ENCODE measurements around the gene OSBPL10.

Gene OSBPL10

GRCh38 chr3:31676556-31676955 lies 304.5 kb downstream of the OSBPL10 start:
- TF ChIP-seq CTCF (IDR thresholded peaks at IDR 0.05; ENCODE audit: extremely low read depth, insufficient read depth, missing control alignments) = no peak
- in situ Hi-C loops (cut with MboI; ENCODE audit: low pct_unique_long_range_greater_than_20kb, low sequenced_read_pairs, unreplicated experiment) = no loop called here
- DNase-seq (ENCODE audit: low spot score) = no peak

DNA sequence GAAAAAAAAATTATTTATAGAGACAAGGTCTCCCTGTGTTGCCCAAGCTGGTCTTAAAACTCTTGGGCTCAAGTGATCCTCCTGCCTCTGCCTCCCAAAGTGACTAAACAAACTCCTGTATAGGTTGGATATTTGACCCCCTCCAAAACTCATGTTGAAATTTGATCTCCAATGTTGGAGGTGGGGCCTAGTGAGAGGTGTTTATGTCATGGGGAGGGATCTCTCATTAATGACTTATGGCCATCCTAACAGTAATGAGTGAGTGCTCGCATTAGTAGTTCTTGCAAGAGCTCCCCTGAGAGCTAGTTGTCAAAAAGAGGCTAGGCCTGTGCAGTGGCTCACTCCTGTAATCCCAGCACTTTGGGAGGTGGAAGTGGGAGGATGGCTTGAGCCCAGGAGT lies 307.1 kb downstream of the OSBPL10 start:
- no peak for TF ChIP-seq CTCF (IDR thresholded peaks at IDR 0.05; ENCODE audit: extremely low read depth, insufficient read depth, missing control alignments)
- DNase-seq (ENCODE audit: low spot score) = no peak
- in situ Hi-C loops (cut with MboI; ENCODE audit: low pct_unique_long_range_greater_than_20kb, low sequenced_read_pairs, unreplicated experiment) = no loop called here

DNA sequence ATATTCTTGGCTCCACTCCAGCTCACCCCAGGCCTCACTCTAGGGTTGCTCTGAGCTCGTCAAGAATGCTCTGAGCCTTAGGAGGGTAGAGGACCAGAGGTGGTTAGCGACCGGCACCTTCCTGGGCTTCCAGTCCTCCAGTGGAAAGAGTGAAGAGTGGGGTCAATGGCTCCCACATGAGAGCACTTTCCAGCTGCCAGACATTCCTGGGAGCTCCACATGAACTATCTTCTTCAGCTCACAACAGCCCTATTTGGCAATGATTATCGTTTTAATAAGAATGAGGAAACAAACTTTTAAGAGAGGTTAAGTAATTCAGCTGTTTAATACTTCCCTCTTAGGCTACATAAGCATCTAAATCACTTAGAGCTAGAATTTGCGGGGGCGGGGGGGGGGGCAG lies 309.1 kb downstream of the OSBPL10 start:
- TF ChIP-seq CTCF (IDR thresholded peaks at IDR 0.05; ENCODE audit: extremely low read depth, insufficient read depth, missing control alignments) = no peak
- in situ Hi-C loops (cut with MboI; ENCODE audit: low pct_unique_long_range_greater_than_20kb, low sequenced_read_pairs, unreplicated experiment) = no loop called here
- no peak for DNase-seq (ENCODE audit: low spot score)

- DNase-seq (ENCODE audit: low spot score) = no peak
- no peak for TF ChIP-seq CTCF (IDR thresholded peaks at IDR 0.05; ENCODE audit: extremely low read depth, insufficient read depth, missing control alignments)
- in situ Hi-C loops (cut with MboI; ENCODE audit: low pct_unique_long_range_greater_than_20kb, low sequenced_read_pairs, unreplicated experiment) = no loop called here
Observed at GRCh38 chr3:31671451-31671850, 309.6 kb downstream of the OSBPL10 start.

DNA sequence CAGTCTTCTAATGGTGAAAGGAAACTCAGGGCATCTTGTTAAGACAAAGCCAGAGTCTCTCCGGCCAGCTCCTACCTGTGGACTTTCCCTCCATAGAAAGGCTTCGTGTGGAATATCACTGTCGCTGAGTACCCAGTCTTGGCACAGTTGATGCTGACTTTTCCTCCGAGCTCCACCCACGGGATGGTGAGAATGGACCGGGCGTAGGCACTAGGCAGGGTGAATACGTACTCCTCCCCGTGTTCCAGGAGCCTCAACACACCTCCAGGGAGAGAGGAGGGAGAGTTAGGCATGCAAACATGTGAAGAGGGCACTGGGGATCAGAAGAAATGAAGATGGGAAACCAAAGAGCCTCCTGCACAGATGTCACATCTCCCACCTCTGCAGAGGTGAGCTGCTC lies 310.3 kb downstream of the OSBPL10 start:
- TF ChIP-seq CTCF (IDR thresholded peaks at IDR 0.05; ENCODE audit: extremely low read depth, insufficient read depth, missing control alignments) = no peak
- no peak for DNase-seq (ENCODE audit: low spot score)
- in situ Hi-C loops (cut with MboI; ENCODE audit: low pct_unique_long_range_greater_than_20kb, low sequenced_read_pairs, unreplicated experiment) = no loop called here

DNA sequence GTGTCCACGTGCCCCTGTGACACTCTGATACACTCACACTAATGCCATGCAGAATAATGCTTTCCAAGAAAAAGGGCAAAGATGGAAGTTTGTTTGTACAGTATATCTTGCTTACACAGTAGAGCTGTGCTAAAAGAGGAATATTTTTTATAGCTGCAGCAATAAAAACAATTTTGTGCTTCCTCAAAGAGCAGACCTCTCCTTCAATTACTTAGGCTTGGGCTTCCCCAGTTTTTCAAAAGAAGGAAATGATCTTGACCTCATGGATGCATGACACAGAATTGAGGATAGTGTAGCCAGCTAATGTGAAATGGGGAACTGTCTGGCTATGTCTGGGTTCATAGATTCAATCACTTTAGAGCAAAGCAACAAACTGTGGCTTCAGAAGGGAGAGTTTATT lies 310.9 kb downstream of the OSBPL10 start:
- in situ Hi-C loops (cut with MboI; ENCODE audit: low pct_unique_long_range_greater_than_20kb, low sequenced_read_pairs, unreplicated experiment) = no loop called here
- no peak for DNase-seq (ENCODE audit: low spot score)
- TF ChIP-seq CTCF (IDR thresholded peaks at IDR 0.05; ENCODE audit: extremely low read depth, insufficient read depth, missing control alignments) = no peak

- in situ Hi-C loops (cut with MboI; ENCODE audit: low pct_unique_long_range_greater_than_20kb, low sequenced_read_pairs, unreplicated experiment) = no loop called here
- TF ChIP-seq CTCF (IDR thresholded peaks at IDR 0.05; ENCODE audit: extremely low read depth, insufficient read depth, missing control alignments) = no peak
- DNase-seq (ENCODE audit: low spot score) = no peak
Observed at GRCh38 chr3:31668242-31668641, 312.8 kb downstream of the OSBPL10 start.

Data from GM13977 (cell line).